HG03442 (cell line): ENCODE results near the gene ORM1.

ENCODE experiments used
- ATAC-seq: cut with Tn5 transposase; IDR thresholded peaks from one replicate; pipeline ENCODE4 v1.9.1; 2021; ENCODE audit warnings: mild to moderate bottlenecking, moderate library complexity; ENCODE audit not compliant: unreplicated experiment

Gene ORM1

GRCh38 chr9:114375386-114376175, 52.7 kb downstream of the ORM1 start:
- no peak for ATAC-seq
